HK-2 (cell line): ENCODE results near the gene GPR158.

Experiments
- DNase-seq: peaks from one replicate; pipeline ENCODE4 v3.0.0-alpha.2; 2018; ENCODE audit not compliant: unreplicated experiment

The GPR158 gene

GRCh38 chr10:25390733-25391132, 215.9 kb downstream of the GPR158 start:
- no peak for DNase-seq

GRCh38 chr10:25392132-25392531, 217.3 kb downstream of the GPR158 start:
- no peak for DNase-seq

- no peak for DNase-seq
Observed at GRCh38 chr10:25393621-25394020, 218.8 kb downstream of the GPR158 start.

- no peak for DNase-seq
Observed at GRCh38 chr10:25398680-25399079, 223.9 kb downstream of the GPR158 start.

- DNase-seq: no peak
Observed at GRCh38 chr10:25405871-25406270, 231.1 kb downstream of the GPR158 start.

- DNase-seq: no peak
Observed at GRCh38 chr10:25417611-25418010, 242.8 kb downstream of the GPR158 start.

GRCh38 chr10:25425776-25426175, 251.0 kb downstream of the GPR158 start:
- DNase-seq: no peak

- no peak for DNase-seq
Observed at GRCh38 chr10:25436431-25436830, 261.6 kb downstream of the GPR158 start.

- no peak for DNase-seq
Observed at GRCh38 chr10:25441270-25441669, 266.5 kb downstream of the GPR158 start.

- DNase-seq: no peak
Observed at GRCh38 chr10:25444266-25444665, 269.5 kb downstream of the GPR158 start.

- DNase-seq: no peak
Observed at GRCh38 chr10:25451401-25451800, 276.6 kb downstream of the GPR158 start.

- DNase-seq: no peak
Observed at GRCh38 chr10:25453619-25454018, 278.8 kb downstream of the GPR158 start.

- no peak for DNase-seq
Observed at GRCh38 chr10:25455980-25456567, 281.3 kb downstream of the GPR158 start.

- no peak for DNase-seq
Observed at GRCh38 chr10:25457552-25457951, 282.8 kb downstream of the GPR158 start.

- no peak for DNase-seq
Observed at GRCh38 chr10:25465582-25466372, 291.0 kb downstream of the GPR158 start.

- no peak for DNase-seq
Observed at GRCh38 chr10:25467881-25468280, 293.1 kb downstream of the GPR158 start.

GRCh38 chr10:25481467-25481866, 306.7 kb downstream of the GPR158 start:
- DNase-seq: no peak

GRCh38 chr10:25483999-25484398, 309.2 kb downstream of the GPR158 start:
- no peak for DNase-seq

- no peak for DNase-seq
Observed at GRCh38 chr10:25487266-25487665, 312.5 kb downstream of the GPR158 start.

GRCh38 chr10:25492040-25492439, 317.2 kb downstream of the GPR158 start:
- no peak for DNase-seq

GRCh38 chr10:25492680-25493079, 317.9 kb downstream of the GPR158 start:
- no peak for DNase-seq

GRCh38 chr10:25493122-25493893, 318.5 kb downstream of the GPR158 start:
- DNase-seq: no peak

- no peak for DNase-seq
Observed at GRCh38 chr10:25497246-25497645, 322.4 kb downstream of the GPR158 start.
